Measurements from ENCODE around the gene MAGEF1.

- TF ChIP-seq CTCF (IDR thresholded peaks at IDR 0.05; ENCODE audit: low read length) (no peak), EZH2 (IDR thresholded peaks at IDR 0.05; ENCODE audit: borderline replicate concordance, low read length) (no peak)
Observed at GRCh38 chr3:184734903-184735701, 23.2 kb upstream of the MAGEF1 start.

Measured in OCI-LY1 (cell line).